Neural progenitor cell (in vitro differentiated cells): ENCODE measurements around the gene RRAS. TPM values are rescaled to one million over a fixed set of nuclear protein-coding genes. Genes with fewer than 3 reads are reported as not detected.

Source experiments
- DNase-seq: peaks from one replicate; pipeline ENCODE4 v3.0.0-alpha.2; 2016; ENCODE audit warnings: low spot score
- H2AFZ ChIP-seq: fragments of 200-600 bp; sonication (generic); replicated peaks from 2 replicates; pipeline ENCODE4 v1.6.1; 2016; ENCODE audit warnings: antibody characterized with exemption
- H3F3A ChIP-seq: fragments of 200-600 bp; sonication (generic); 2 replicates; pipeline ENCODE4 v1.6.1; 2016; ENCODE audit warnings: antibody characterized with exemption, low read depth
- H3K27ac ChIP-seq: fragments of 200-600 bp; sonication (generic); 2 replicates; pipeline ENCODE4 v1.5.1; 2016; ENCODE audit warnings: mild to moderate bottlenecking
- H3K27me3 ChIP-seq: fragments of 200-600 bp; sonication (generic); 2 replicates; pipeline ENCODE4 v1.6.1; 2016; ENCODE audit warnings: mild to moderate bottlenecking, moderate library complexity
- H3K36me3 ChIP-seq: fragments of 200-600 bp; sonication (generic); 2 replicates; pipeline ENCODE4 v1.5.1; 2016
- H3K4me1 ChIP-seq: fragments of 200-600 bp; sonication (generic); 2 replicates; pipeline ENCODE4 v1.6.1; 2016; ENCODE audit warnings: mixed run types
- H3K4me2 ChIP-seq: fragments of 200-600 bp; sonication (generic); 2 replicates; pipeline ENCODE4 v1.6.1; 2016
- H3K4me3 ChIP-seq: fragments of 200-600 bp; sonication (generic); 2 replicates; pipeline ENCODE4 v1.5.1; 2016
- H3K79me2 ChIP-seq: fragments of 200-600 bp; sonication (generic); 2 replicates; pipeline ENCODE4 v1.6.1; 2016; ENCODE audit warnings: low read depth
- H3K9ac ChIP-seq: fragments of 200-600 bp; sonication (generic); 2 replicates; pipeline ENCODE4 v1.6.1; 2016
- H3K9me3 ChIP-seq: fragments of 200-600 bp; sonication (generic); 2 replicates; pipeline ENCODE4 v1.5.1; 2016; ENCODE audit warnings: low read depth
- H4K20me1 ChIP-seq: fragments of 200-600 bp; sonication (generic); 2 replicates; pipeline ENCODE4 v1.6.1; 2016; ENCODE audit warnings: low read depth
- H3K27ac Mint-ChIP-seq: 3 replicates; pipeline ENCODE4 v1.8.0; 2021; ENCODE audit warnings: mixed read lengths
- H3K27me3 Mint-ChIP-seq: 2 replicates; pipeline ENCODE4 v1.8.0; 2022; ENCODE audit warnings: low read depth, mild to moderate bottlenecking, inconsistent platforms, moderate library complexity, mixed read lengths; ENCODE audit not compliant: insufficient read depth
- H3K36me3 Mint-ChIP-seq: 3 replicates; pipeline ENCODE4 v1.8.0; 2021; ENCODE audit warnings: mixed read lengths
- H3K4me1 Mint-ChIP-seq: 3 replicates; pipeline ENCODE4 v1.8.0; 2021; ENCODE audit warnings: mixed read lengths
- H3K4me3 Mint-ChIP-seq: 3 replicates; pipeline ENCODE4 v1.8.0; 2021; ENCODE audit warnings: mild to moderate bottlenecking, moderate library complexity, mixed read lengths
- H3K9me3 Mint-ChIP-seq: 3 replicates; pipeline ENCODE4 v1.8.0; 2020; ENCODE audit warnings: mixed read lengths
- CTCF ChIP-seq: fragments of 200-600 bp; sonication (generic); IDR thresholded peaks from 2 replicates; pipeline ENCODE4 v1.5.1; 2017; ENCODE audit warnings: antibody characterized with exemption, mild to moderate bottlenecking
- EZH2 ChIP-seq: fragments of 200-600 bp; sonication (generic); IDR thresholded peaks from 2 replicates; pipeline ENCODE4 v1.6.1; 2017; ENCODE audit warnings: antibody characterized with exemption, mild to moderate bottlenecking, moderate library complexity
- EZH2phosphoT487 ChIP-seq: fragments of 200-600 bp; sonication (generic); IDR thresholded peaks from 2 replicates; pipeline ENCODE4 v1.6.1; 2017; ENCODE audit warnings: antibody characterized with exemption
- total RNA-seq: library from RNA; depleted of rRNA; stranded (reverse); fragments of >200 nt; gene quantifications from 2 replicates; pipeline ENCODE4 v1.2.3, GENCODE V29; 2015; ENCODE audit warnings: low replicate concordance

RRAS gene
- total RNA-seq, 1 donor from 2014 or later: 9.6 TPM

GRCh38 chr19:49660338-49660961 is 20.5 kb upstream of the RRAS start:
- Mint-ChIP-seq H3K36me3 (peaks cover 25% of the 10 kb centered on the region), H3K4me1 (peaks cover 5% of the 10 kb centered on the region)
- H4K20me1 ChIP-seq: peaks cover 27% of the 10 kb centered on the region

GRCh38 chr19:49658566-49659442 is 18.9 kb upstream of the RRAS start:
- Mint-ChIP-seq H3K4me1 (no peaks in the 10 kb centered on the region), H3K27me3 (no peaks in the 10 kb centered on the region), H3K36me3 (peaks cover 30% of the 10 kb centered on the region), H3K27ac (no peak overlapping the region), H3K4me3 (no peak overlapping the region), H3K9me3 (no peaks in the 10 kb centered on the region)
- Histone ChIP-seq H3K9ac (no peak overlapping the region), H2AFZ (no peak overlapping the region), H3K9me3 (no peaks in the 10 kb centered on the region), H3K4me1 (peaks cover under 1% of the 10 kb centered on the region), H3K27me3 (no peaks in the 10 kb centered on the region), H3K79me2 (peaks cover 7% of the 10 kb centered on the region), H3K4me3 (no peak overlapping the region), H3K27ac (no peak overlapping the region), H4K20me1 (peaks cover 25% of the 10 kb centered on the region), H3K4me2 (no peak overlapping the region), H3K36me3 (peaks cover 4% of the 10 kb centered on the region), H3F3A (peaks cover 31% of the 10 kb centered on the region)
- DNase-seq: no peak
- no peak for TF ChIP-seq EZH2phosphoT487
- no peak for TF ChIP-seq CTCF
- TF ChIP-seq EZH2: no peak

More at GRCh38 chr19:49660338-49660961, 20.5 kb upstream of the RRAS start:
- no peak overlapping the region for H3K27ac Mint-ChIP-seq
- Histone ChIP-seq H3K4me3 (no peak overlapping the region), H3K4me2 (no peak overlapping the region), H3F3A (peaks cover 46% of the 10 kb centered on the region), H3K4me1 (peaks cover 4% of the 10 kb centered on the region), H3K27ac (no peak overlapping the region), H3K79me2 (peaks cover 17% of the 10 kb centered on the region), H3K27me3 (no peaks in the 10 kb centered on the region), H3K9ac (no peak overlapping the region), H3K9me3 (no peaks in the 10 kb centered on the region), H2AFZ (no peak overlapping the region), H3K36me3 (peaks cover 4% of the 10 kb centered on the region)
- no peak for TF ChIP-seq EZH2
- H3K27me3 Mint-ChIP-seq: peaks cover 5% of the 10 kb centered on the region
- H3K4me3 Mint-ChIP-seq: no peak overlapping the region
- no peak for DNase-seq
- no peaks in the 10 kb centered on the region for H3K9me3 Mint-ChIP-seq

GRCh38 chr19:49658139-49658517 is 18.2 kb upstream of the RRAS start:
- Histone ChIP-seq H3K4me3 (no peak overlapping the region), H3K27me3 (no peaks in the 10 kb centered on the region), H3K9ac (no peak overlapping the region), H3K4me1 (no peaks in the 10 kb centered on the region), H4K20me1 (peaks cover 24% of the 10 kb centered on the region), H3K9me3 (no peaks in the 10 kb centered on the region), H3K79me2 (peaks cover under 1% of the 10 kb centered on the region), H2AFZ (no peak overlapping the region), H3F3A (peaks cover 25% of the 10 kb centered on the region), H3K36me3 (peaks cover 4% of the 10 kb centered on the region), H3K27ac (no peak overlapping the region), H3K4me2 (no peak overlapping the region)
- Mint-ChIP-seq H3K9me3 (no peaks in the 10 kb centered on the region), H3K27ac (no peak overlapping the region), H3K4me3 (no peak overlapping the region), H3K36me3 (peaks cover 30% of the 10 kb centered on the region), H3K4me1 (no peaks in the 10 kb centered on the region), H3K27me3 (no peaks in the 10 kb centered on the region)
- no peak for TF ChIP-seq EZH2
- no peak for TF ChIP-seq EZH2phosphoT487
- TF ChIP-seq CTCF: no peak
- DNase-seq: no peak
